Loucy (cell line): Measurements from ENCODE around the gene KIAA0319L.

Experiments used
- H2AFZ ChIP-seq: fragments of 200-600 bp; sonication (generic); 2 replicates; pipeline ENCODE4 v1.6.0; 2016; ENCODE audit warnings: antibody characterized with exemption, mild to moderate bottlenecking, low read length, moderate library complexity
- H3F3A ChIP-seq: fragments of 200-600 bp; 2 replicates; pipeline ENCODE4 v1.6.0; 2016; ENCODE audit warnings: antibody characterized with exemption, low read depth, mild to moderate bottlenecking
- H3K27me3 ChIP-seq: fragments of 200-600 bp; sonication (generic); 2 replicates; pipeline ENCODE4 v1.6.1; 2014; ENCODE audit warnings: low read length, mild to moderate bottlenecking; ENCODE audit not compliant: insufficient read depth, poor library complexity, severe bottlenecking
- H3K36me3 ChIP-seq: fragments of 200-600 bp; sonication (generic); 2 replicates; pipeline ENCODE4 v1.6.1; 2016; ENCODE audit warnings: low read length; ENCODE audit not compliant: insufficient read depth
- H3K4me1 ChIP-seq: fragments of 200-600 bp; sonication (generic); 2 replicates; pipeline ENCODE4 v1.5.1; 2014; ENCODE audit warnings: low read length, mild to moderate bottlenecking; ENCODE audit not compliant: insufficient read depth, poor library complexity, severe bottlenecking
- H3K4me2 ChIP-seq: fragments of 200-600 bp; sonication (generic); 2 replicates; pipeline ENCODE4 v1.6.0; 2014; ENCODE audit warnings: antibody characterized with exemption, low read length, low read depth, mild to moderate bottlenecking; ENCODE audit not compliant: poor library complexity, severe bottlenecking
- H3K4me3 ChIP-seq: fragments of 200-600 bp; sonication (generic); 2 replicates; pipeline ENCODE4 v1.5.1; 2014; ENCODE audit warnings: low read length, mild to moderate bottlenecking, mixed read lengths; ENCODE audit not compliant: poor library complexity, severe bottlenecking
- H3K79me2 ChIP-seq: fragments of 200-600 bp; sonication (generic); 2 replicates; pipeline ENCODE4 v1.6.1; 2014; ENCODE audit warnings: low read length; ENCODE audit not compliant: insufficient read depth
- H3K9ac ChIP-seq: fragments of 200-600 bp; sonication (generic); 2 replicates; pipeline ENCODE4 v1.6.0; 2014; ENCODE audit warnings: mild to moderate bottlenecking, low read depth, low read length, moderate library complexity; ENCODE audit not compliant: poor library complexity, severe bottlenecking
- H3K9me2 ChIP-seq: fragments of 200-600 bp; sonication (generic); replicated peaks from 2 replicates; pipeline ENCODE4 v1.6.1; 2016; ENCODE audit warnings: low read depth, low read length, mixed read lengths
- H3K9me3 ChIP-seq: fragments of 200-600 bp; sonication (generic); 2 replicates; pipeline ENCODE4 v1.6.1; 2014; ENCODE audit warnings: mild to moderate bottlenecking, antibody characterized with exemption, low read length, low read depth; ENCODE audit not compliant: insufficient read depth
- H4K20me1 ChIP-seq: fragments of 200-600 bp; sonication (generic); 2 replicates; pipeline ENCODE4 v1.6.0; 2014; ENCODE audit warnings: antibody characterized with exemption, low read length, mild to moderate bottlenecking; ENCODE audit not compliant: insufficient read depth, poor library complexity, severe bottlenecking
- EZH2phosphoT487 ChIP-seq: fragments of 200-600 bp; IDR thresholded peaks from 2 replicates; pipeline ENCODE4 v1.6.1; 2018; ENCODE audit warnings: antibody characterized with exemption, mild to moderate bottlenecking, moderate library complexity, borderline replicate concordance
- TF ChIP-seq, protein P1 (sequence below): fragments of 200-600 bp; sonication (generic); conservative IDR thresholded peaks from 2 replicates; pipeline ENCODE4 v1.5.1; 2014; ENCODE audit warnings: mild to moderate bottlenecking, antibody characterized with exemption, low read length

Gene KIAA0319L

GRCh38 chr1:35401049-35401448, 156.2 kb downstream of the KIAA0319L start:
- Histone ChIP-seq H4K20me1 (no peaks in the 10 kb centered on the region), H3K9me2 (no peaks in the 10 kb centered on the region), H3K27me3 (no peaks in the 10 kb centered on the region), H3K9me3 (no peaks in the 10 kb centered on the region), H3K9ac (no peak overlapping the region), H2AFZ (no peak overlapping the region), H3F3A (no peaks in the 10 kb centered on the region; the same call in 1 of the 2 replicates), H3K36me3 (peaks cover 85% of the 10 kb centered on the region), H3K4me3 (no peak overlapping the region), H3K4me1 (no peaks in the 10 kb centered on the region), H3K4me2 (no peak overlapping the region), H3K79me2 (no peaks in the 10 kb centered on the region)
- TF ChIP-seq EZH2phosphoT487 = no peak
- TF ChIP-seq, protein P1, sequence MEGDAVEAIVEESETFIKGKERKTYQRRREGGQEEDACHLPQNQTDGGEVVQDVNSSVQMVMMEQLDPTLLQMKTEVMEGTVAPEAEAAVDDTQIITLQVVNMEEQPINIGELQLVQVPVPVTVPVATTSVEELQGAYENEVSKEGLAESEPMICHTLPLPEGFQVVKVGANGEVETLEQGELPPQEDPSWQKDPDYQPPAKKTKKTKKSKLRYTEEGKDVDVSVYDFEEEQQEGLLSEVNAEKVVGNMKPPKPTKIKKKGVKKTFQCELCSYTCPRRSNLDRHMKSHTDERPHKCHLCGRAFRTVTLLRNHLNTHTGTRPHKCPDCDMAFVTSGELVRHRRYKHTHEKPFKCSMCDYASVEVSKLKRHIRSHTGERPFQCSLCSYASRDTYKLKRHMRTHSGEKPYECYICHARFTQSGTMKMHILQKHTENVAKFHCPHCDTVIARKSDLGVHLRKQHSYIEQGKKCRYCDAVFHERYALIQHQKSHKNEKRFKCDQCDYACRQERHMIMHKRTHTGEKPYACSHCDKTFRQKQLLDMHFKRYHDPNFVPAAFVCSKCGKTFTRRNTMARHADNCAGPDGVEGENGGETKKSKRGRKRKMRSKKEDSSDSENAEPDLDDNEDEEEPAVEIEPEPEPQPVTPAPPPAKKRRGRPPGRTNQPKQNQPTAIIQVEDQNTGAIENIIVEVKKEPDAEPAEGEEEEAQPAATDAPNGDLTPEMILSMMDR = no peak

GRCh38 chr1:35398739-35399138, 158.5 kb downstream of the KIAA0319L start:
- Histone ChIP-seq H3K4me2 (no peak overlapping the region), H3K9me2 (no peaks in the 10 kb centered on the region), H3K36me3 (peaks cover 86% of the 10 kb centered on the region), H3K9ac (no peak overlapping the region), H2AFZ (no peak overlapping the region), H4K20me1 (no peaks in the 10 kb centered on the region), H3F3A (no peaks in the 10 kb centered on the region; the same call in 1 of the 2 replicates), H3K4me3 (no peak overlapping the region), H3K79me2 (no peaks in the 10 kb centered on the region), H3K4me1 (no peaks in the 10 kb centered on the region), H3K9me3 (no peaks in the 10 kb centered on the region), H3K27me3 (no peaks in the 10 kb centered on the region)
- TF ChIP-seq EZH2phosphoT487 = no peak
- TF ChIP-seq, protein P1 = no peak

DNA sequence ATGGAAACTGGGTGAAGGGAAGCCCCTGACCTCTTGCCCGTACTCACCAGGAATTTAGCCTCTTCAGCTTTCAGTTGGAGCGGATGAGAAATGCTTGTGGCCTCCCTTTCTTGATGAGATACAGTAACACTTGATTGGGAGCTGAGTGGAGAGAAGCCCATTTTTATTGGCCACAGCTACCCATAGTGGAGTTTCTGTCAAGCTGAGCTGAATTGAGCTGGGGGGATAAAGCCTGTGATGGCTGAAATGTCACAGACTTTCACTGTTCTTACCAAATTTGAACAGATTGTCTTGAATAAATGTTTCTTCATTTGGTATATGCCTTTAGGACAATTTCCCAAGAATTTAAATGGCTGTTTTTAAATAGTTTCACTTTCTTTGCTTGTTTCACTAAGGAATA, 162.8 kb downstream of the KIAA0319L start:
- Histone ChIP-seq H3F3A (no peaks in the 10 kb centered on the region; the same call in 1 of the 2 replicates), H3K79me2 (no peaks in the 10 kb centered on the region), H3K36me3 (peaks cover 72% of the 10 kb centered on the region), H3K9me2 (no peaks in the 10 kb centered on the region), H3K9ac (no peak overlapping the region), H3K4me1 (no peaks in the 10 kb centered on the region), H4K20me1 (no peaks in the 10 kb centered on the region), H3K4me2 (no peak overlapping the region), H2AFZ (no peak overlapping the region), H3K27me3 (no peaks in the 10 kb centered on the region), H3K9me3 (no peaks in the 10 kb centered on the region), H3K4me3 (no peak overlapping the region)
- TF ChIP-seq, protein P1 = no peak
- no peak for TF ChIP-seq EZH2phosphoT487
